Neural cell (in vitro differentiated cells): ENCODE measurements around the gene TEX19. TPM values are rescaled to one million over a fixed set of nuclear protein-coding genes. Genes with fewer than 3 reads are reported as not detected.

ENCODE experiments used
- H2AFZ ChIP-seq: fragments of 200-600, 300-800 bp; sonication (generic), shearing (Covaris generic); 2 replicates; pipeline ENCODE4 v1.6.0; 2014; ENCODE audit warnings: low read depth, mild to moderate bottlenecking, antibody characterized with exemption, low read length, moderate library complexity
- H3F3A ChIP-seq: fragments of 200-600 bp; shearing (Covaris generic); 2 replicates; pipeline ENCODE4 v1.6.1; 2016; ENCODE audit warnings: mild to moderate bottlenecking, moderate library complexity, mixed read lengths, antibody characterized with exemption, low read length; ENCODE audit not compliant: insufficient read depth, poor library complexity, severe bottlenecking
- H3K27ac ChIP-seq: fragments of 200-600, 300-800 bp; sonication (generic), shearing (Covaris generic); 2 replicates; pipeline ENCODE4 v1.5.1; 2014; ENCODE audit warnings: mild to moderate bottlenecking, low read length, moderate library complexity
- H3K27me3 ChIP-seq: fragments of 300-800, 200-600 bp; sonication (generic), shearing (Covaris generic); 2 replicates; pipeline ENCODE4 v1.6.0; 2014; ENCODE audit warnings: mild to moderate bottlenecking, low read depth, low read length, moderate library complexity; ENCODE audit not compliant: insufficient read depth
- H3K36me3 ChIP-seq: fragments of 300-800, 200-600 bp; sonication (generic), shearing (Covaris generic); 2 replicates; pipeline ENCODE4 v1.5.1; 2014; ENCODE audit warnings: mild to moderate bottlenecking, antibody characterized with exemption, low read length, moderate library complexity; ENCODE audit not compliant: insufficient read depth
- H3K4me2 ChIP-seq: fragments of 300-800, 200-600 bp; sonication (generic), shearing (Covaris generic); 2 replicates; pipeline ENCODE4 v1.6.0; 2014; ENCODE audit warnings: mild to moderate bottlenecking, low read length
- H3K4me3 ChIP-seq: fragments of 300-800, 200-600 bp; sonication (generic), shearing (Covaris generic); 2 replicates; pipeline ENCODE4 v1.5.1; 2014; ENCODE audit warnings: mild to moderate bottlenecking, low read length, moderate library complexity
- H3K79me2 ChIP-seq: fragments of 200-600 bp; shearing (Covaris generic); replicated peaks from 2 replicates; pipeline ENCODE4 v1.6.0; 2014; ENCODE audit warnings: mild to moderate bottlenecking, low read length, moderate library complexity; ENCODE audit not compliant: insufficient read depth
- H3K9ac ChIP-seq: fragments of 300-800, 200-600 bp; sonication (generic), shearing (Covaris generic); 2 replicates; pipeline ENCODE4 v1.6.1; 2016; ENCODE audit warnings: mild to moderate bottlenecking, low read length, mixed read lengths
- H3K9me2 ChIP-seq: fragments of 200-600 bp; shearing (Covaris generic); 2 replicates; pipeline ENCODE4 v1.6.1; 2016; ENCODE audit warnings: mild to moderate bottlenecking, low read length, mixed read lengths; ENCODE audit not compliant: insufficient read depth
- H3K9me3 ChIP-seq: fragments of 200-600, 300-800 bp; sonication (generic), shearing (Covaris generic); 2 replicates; pipeline ENCODE4 v1.6.1; 2016; ENCODE audit warnings: mild to moderate bottlenecking, mixed run types, low read length, moderate library complexity, mixed read lengths
- H4K20me1 ChIP-seq: fragments of 200-600 bp; shearing (Covaris generic); 2 replicates; pipeline ENCODE4 v1.6.1; 2016; ENCODE audit warnings: mild to moderate bottlenecking, mixed run types; ENCODE audit not compliant: insufficient read depth
- EP300 ChIP-seq: fragments of 450-650 bp; conservative IDR thresholded peaks from 2 replicates; pipeline ENCODE4 v1.6.1; 2014; ENCODE audit warnings: antibody characterized with exemption, mild to moderate bottlenecking, moderate library complexity; ENCODE audit not compliant: poor library complexity, severe bottlenecking
- EZH2 ChIP-seq: fragments of 200-600, 300-800 bp; shearing (Covaris generic), sonication (generic); IDR thresholded peaks from 2 replicates; pipeline ENCODE4 v1.6.1; 2014; ENCODE audit warnings: antibody characterized with exemption, low read length, borderline replicate concordance, mild to moderate bottlenecking; ENCODE audit not compliant: insufficient read depth, poor library complexity, severe bottlenecking
- MXI1 ChIP-seq: fragments of 450-650 bp; conservative IDR thresholded peaks from 2 replicates; pipeline ENCODE4 v1.6.1; 2014; ENCODE audit warnings: antibody characterized with exemption, mild to moderate bottlenecking; ENCODE audit not compliant: poor library complexity, severe bottlenecking
- POLR2AphosphoS5 ChIP-seq: IDR thresholded peaks from 2 replicates; pipeline ENCODE4 v1.6.1; 2012
- RAD21 ChIP-seq: fragments of 450-650 bp; conservative IDR thresholded peaks from 2 replicates; pipeline ENCODE4 v1.6.1; 2014; ENCODE audit warnings: antibody characterized with exemption, mild to moderate bottlenecking, moderate library complexity
- REST ChIP-seq: IDR thresholded peaks from 2 replicates; pipeline ENCODE4 v1.6.1; 2012; ENCODE audit warnings: borderline replicate concordance
- SMC3 ChIP-seq: fragments of 450-650 bp; conservative IDR thresholded peaks from 2 replicates; pipeline ENCODE4 v1.6.1; 2014; ENCODE audit warnings: antibody characterized with exemption, mild to moderate bottlenecking, moderate library complexity; ENCODE audit not compliant: poor library complexity
- TAF1 ChIP-seq: IDR thresholded peaks from 2 replicates; pipeline ENCODE4 v1.6.1; 2012; ENCODE audit warnings: low read depth
- polyA plus RNA-seq: library from polyadenylated mRNA; depleted of rRNA; stranded (reverse); fragments of >200 nt; gene quantifications from 2 replicates; pipeline ENCODE4 v1.2.3, GENCODE V29; 2014
- TF ChIP-seq, protein P1 (sequence below): fragments of 450-650 bp; IDR thresholded peaks from 2 replicates; pipeline ENCODE4 v1.5.1; 2014; ENCODE audit warnings: antibody characterized with exemption, mild to moderate bottlenecking, moderate library complexity; ENCODE audit not compliant: poor library complexity, severe bottlenecking

TEX19 gene
- polyA plus RNA-seq, 1 donor from 2014 or later = not detected

DNA sequence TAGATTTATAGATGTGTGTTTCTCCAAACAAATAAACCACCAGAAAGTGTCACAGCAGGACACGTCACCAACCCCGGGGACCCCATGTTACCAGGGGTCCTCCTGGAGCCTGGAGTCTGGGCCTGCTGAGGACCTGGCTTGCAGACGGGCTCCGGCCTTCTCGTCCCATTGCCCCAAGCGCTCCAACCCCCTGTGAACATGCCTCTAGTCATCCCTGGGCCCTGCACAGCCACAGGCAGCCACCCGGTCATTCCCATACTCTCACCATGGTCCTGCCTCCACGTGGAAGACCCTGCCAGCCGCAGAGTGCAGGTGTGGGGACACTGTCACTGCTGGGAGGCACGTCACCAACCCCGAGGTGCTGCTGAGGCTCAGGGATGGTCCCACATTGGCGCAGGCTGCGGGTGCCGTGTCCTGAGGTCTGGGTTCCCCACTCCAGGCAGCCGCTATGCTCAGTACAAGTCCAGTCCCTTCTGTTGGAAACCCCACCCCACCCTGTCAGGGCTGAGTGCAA, 30.0 kb upstream of the TEX19 start:
- Histone ChIP-seq H3K4me2 (no peak overlapping the region), H3K36me3 (no peaks in the 10 kb centered on the region), H3K27ac (no peak overlapping the region), H3K27me3 (peaks cover 26% of the 10 kb centered on the region), H4K20me1 (no peaks in the 10 kb centered on the region), H3K4me3 (no peak overlapping the region), H3K9me3 (no peaks in the 10 kb centered on the region), H3K9ac (no peak overlapping the region), H3F3A (no peaks in the 10 kb centered on the region), H2AFZ (no peak overlapping the region), H3K9me2 (no peaks in the 10 kb centered on the region), H3K79me2 (no peaks in the 10 kb centered on the region)
- no peak for TF ChIP-seq TAF1
- no peak for TF ChIP-seq POLR2AphosphoS5
- TF ChIP-seq, protein P1, sequence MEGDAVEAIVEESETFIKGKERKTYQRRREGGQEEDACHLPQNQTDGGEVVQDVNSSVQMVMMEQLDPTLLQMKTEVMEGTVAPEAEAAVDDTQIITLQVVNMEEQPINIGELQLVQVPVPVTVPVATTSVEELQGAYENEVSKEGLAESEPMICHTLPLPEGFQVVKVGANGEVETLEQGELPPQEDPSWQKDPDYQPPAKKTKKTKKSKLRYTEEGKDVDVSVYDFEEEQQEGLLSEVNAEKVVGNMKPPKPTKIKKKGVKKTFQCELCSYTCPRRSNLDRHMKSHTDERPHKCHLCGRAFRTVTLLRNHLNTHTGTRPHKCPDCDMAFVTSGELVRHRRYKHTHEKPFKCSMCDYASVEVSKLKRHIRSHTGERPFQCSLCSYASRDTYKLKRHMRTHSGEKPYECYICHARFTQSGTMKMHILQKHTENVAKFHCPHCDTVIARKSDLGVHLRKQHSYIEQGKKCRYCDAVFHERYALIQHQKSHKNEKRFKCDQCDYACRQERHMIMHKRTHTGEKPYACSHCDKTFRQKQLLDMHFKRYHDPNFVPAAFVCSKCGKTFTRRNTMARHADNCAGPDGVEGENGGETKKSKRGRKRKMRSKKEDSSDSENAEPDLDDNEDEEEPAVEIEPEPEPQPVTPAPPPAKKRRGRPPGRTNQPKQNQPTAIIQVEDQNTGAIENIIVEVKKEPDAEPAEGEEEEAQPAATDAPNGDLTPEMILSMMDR = no peak
- no peak for TF ChIP-seq EP300
- TF ChIP-seq REST = no peak
- TF ChIP-seq MXI1 = no peak
- TF ChIP-seq RAD21 = no peak
- TF ChIP-seq SMC3 = no peak
- TF ChIP-seq EZH2 = no peak

GRCh38 chr17:82329683-82330321, 29.2 kb upstream of the TEX19 start:
- Histone ChIP-seq H3K4me2 (no peak overlapping the region), H3K27me3 (peaks cover 34% of the 10 kb centered on the region), H2AFZ (no peak overlapping the region), H3K79me2 (no peaks in the 10 kb centered on the region), H3K9me3 (no peaks in the 10 kb centered on the region), H3K27ac (no peak overlapping the region), H3F3A (no peaks in the 10 kb centered on the region), H3K36me3 (no peaks in the 10 kb centered on the region), H4K20me1 (no peaks in the 10 kb centered on the region), H3K4me3 (no peak overlapping the region), H3K9me2 (no peaks in the 10 kb centered on the region), H3K9ac (no peak overlapping the region)
- TF ChIP-seq MXI1 (no peak), POLR2AphosphoS5 (no peak), EZH2 (no peak), TAF1 (no peak), SMC3 (no peak), EP300 (no peak), REST (no peak)
- TF ChIP-seq, protein P1 = no peak
